Measurements from ENCODE around the gene ZNF75A.

The ZNF75A gene

GRCh38 chr16:3285131-3285530 lies 20.2 kb upstream of the ZNF75A start:
- peaks cover 10 to 41% (median 39%) of the 10 kb centered on the region in 5 donors for H3K36me3 ChIP-seq (ENCODE audit: control insufficient read depth in 5 of 5, insufficient read depth in 5 of 5, low read length in 5 of 5)
- H3K4me3 ChIP-seq (ENCODE audit: low read depth in 1 of 5, low read length in 5 of 5): peak overlapping the region; percentile 75 to 94 (median 89)
- peaks cover 18 to 46% (median 26%) of the 10 kb centered on the region in 5 donors for H3K9me3 ChIP-seq (ENCODE audit: control insufficient read depth in 5 of 5, low read length in 5 of 5)
- no peak overlapping the region for H3K27ac ChIP-seq (ENCODE audit: low read depth, low read length)
- H3K9ac ChIP-seq (ENCODE audit: low read length in 5 of 5): no peak overlapping the region
- H3K27me3 ChIP-seq (ENCODE audit: control insufficient read depth in 5 of 5, insufficient read depth in 4 of 5, low read length in 5 of 5): no peaks in the 10 kb centered on the region
- H3K4me1 ChIP-seq (ENCODE audit: control insufficient read depth in 5 of 5, insufficient read depth in 5 of 5, low read length in 5 of 5): peaks cover 10 to 36% (median 27%) of the 10 kb centered on the region in 5 donors

- H3K4me1 ChIP-seq (ENCODE audit: control insufficient read depth in 5 of 5, insufficient read depth in 5 of 5, low read length in 5 of 5): peaks cover 0 to 11% (median 8%) of the 10 kb centered on the region in 5 donors
- H3K36me3 ChIP-seq (ENCODE audit: control insufficient read depth in 5 of 5, insufficient read depth in 5 of 5, low read length in 5 of 5): peaks cover 18 to 71% (median 63%) of the 10 kb centered on the region in 5 donors
- H3K9ac ChIP-seq (ENCODE audit: low read length in 5 of 5): no peak overlapping the region
- H3K9me3 ChIP-seq (ENCODE audit: control insufficient read depth in 5 of 5, low read length in 5 of 5): peaks cover 56 to 85% (median 74%) of the 10 kb centered on the region in 5 donors
- no peak overlapping the region for H3K27ac ChIP-seq (ENCODE audit: low read depth, low read length)
- H3K27me3 ChIP-seq (ENCODE audit: control insufficient read depth in 5 of 5, insufficient read depth in 4 of 5, low read length in 5 of 5): no peaks in the 10 kb centered on the region
- peak overlapping the region; percentile 14 to 59 (median 45) for H3K4me3 ChIP-seq (ENCODE audit: low read depth in 1 of 5, low read length in 5 of 5)
Measured at GRCh38 chr16:3289998-3290673, 15.2 kb upstream of the ZNF75A start.

GRCh38 chr16:3292604-3293003 lies 12.7 kb upstream of the ZNF75A start:
- Histone ChIP-seq H3K36me3 (ENCODE audit: control insufficient read depth in 5 of 5, insufficient read depth in 5 of 5, low read length in 5 of 5) (peaks cover 12 to 54% (median 46%) of the 10 kb centered on the region in 5 donors), H3K9ac (ENCODE audit: low read length in 5 of 5) (no peak overlapping the region), H3K27ac (ENCODE audit: low read depth, low read length) (no peak overlapping the region), H3K4me3 (ENCODE audit: low read depth in 1 of 5, low read length in 5 of 5) (peak overlapping the region in 4 of 5 donors; percentile 9 to 40 (median 12)), H3K9me3 (ENCODE audit: control insufficient read depth in 5 of 5, low read length in 5 of 5) (peaks cover 63 to 82% (median 78%) of the 10 kb centered on the region in 5 donors), H3K27me3 (ENCODE audit: control insufficient read depth in 5 of 5, insufficient read depth in 4 of 5, low read length in 5 of 5) (no peaks in the 10 kb centered on the region), H3K4me1 (ENCODE audit: control insufficient read depth in 5 of 5, insufficient read depth in 5 of 5, low read length in 5 of 5) (peaks cover 0 to 7% (median 4%) of the 10 kb centered on the region in 5 donors)

- Histone ChIP-seq H3K9me3 (ENCODE audit: control insufficient read depth in 5 of 5, low read length in 5 of 5) (peaks cover 56 to 83% (median 76%) of the 10 kb centered on the region in 5 donors), H3K27ac (ENCODE audit: low read depth, low read length) (no peak overlapping the region), H3K36me3 (ENCODE audit: control insufficient read depth in 5 of 5, insufficient read depth in 5 of 5, low read length in 5 of 5) (peaks cover 20 to 39% (median 30%) of the 10 kb centered on the region in 5 donors), H3K9ac (ENCODE audit: low read length in 5 of 5) (no peak overlapping the region), H3K27me3 (ENCODE audit: control insufficient read depth in 5 of 5, insufficient read depth in 4 of 5, low read length in 5 of 5) (no peaks in the 10 kb centered on the region), H3K4me3 (ENCODE audit: low read depth in 1 of 5, low read length in 5 of 5) (peak overlapping the region in 3 of 5 donors; percentile 17 to 51 (median 34)), H3K4me1 (ENCODE audit: control insufficient read depth in 5 of 5, insufficient read depth in 5 of 5, low read length in 5 of 5) (peaks cover 0 to 7% (median 4%) of the 10 kb centered on the region in 5 donors)
Measured at GRCh38 chr16:3295209-3295608, 10.1 kb upstream of the ZNF75A start.

GRCh38 chr16:3295783-3296182 lies 9.5 kb upstream of the ZNF75A start:
- Histone ChIP-seq H3K27me3 (ENCODE audit: control insufficient read depth in 5 of 5, insufficient read depth in 4 of 5, low read length in 5 of 5) (no peaks in the 10 kb centered on the region), H3K36me3 (ENCODE audit: control insufficient read depth in 5 of 5, insufficient read depth in 5 of 5, low read length in 5 of 5) (peaks cover 20 to 36% (median 25%) of the 10 kb centered on the region in 5 donors), H3K4me3 (ENCODE audit: low read depth in 1 of 5, low read length in 5 of 5) (peak overlapping the region in 3 of 5 donors; percentile 2 to 43 (median 34)), H3K9ac (ENCODE audit: low read length in 5 of 5) (no peak overlapping the region), H3K4me1 (ENCODE audit: control insufficient read depth in 5 of 5, insufficient read depth in 5 of 5, low read length in 5 of 5) (peaks cover 0 to 7% (median 4%) of the 10 kb centered on the region in 5 donors), H3K27ac (ENCODE audit: low read depth, low read length) (no peak overlapping the region), H3K9me3 (ENCODE audit: control insufficient read depth in 5 of 5, low read length in 5 of 5) (peaks cover 55 to 83% (median 75%) of the 10 kb centered on the region in 5 donors)

- peaks cover 28 to 63% (median 49%) of the 10 kb centered on the region in 5 donors for H3K9me3 ChIP-seq (ENCODE audit: control insufficient read depth in 5 of 5, low read length in 5 of 5)
- peaks cover 18 to 39% (median 24%) of the 10 kb centered on the region in 5 donors for H3K36me3 ChIP-seq (ENCODE audit: control insufficient read depth in 5 of 5, insufficient read depth in 5 of 5, low read length in 5 of 5)
- H3K27ac ChIP-seq (ENCODE audit: low read depth, low read length): no peak overlapping the region
- peaks cover 0 to 24% (median 19%) of the 10 kb centered on the region in 5 donors for H3K4me1 ChIP-seq (ENCODE audit: control insufficient read depth in 5 of 5, insufficient read depth in 5 of 5, low read length in 5 of 5)
- peak overlapping the region in 4 of 5 donors; percentile 79 to 94 (median 89) for H3K9ac ChIP-seq (ENCODE audit: low read length in 5 of 5)
- H3K4me3 ChIP-seq (ENCODE audit: low read depth in 1 of 5, low read length in 5 of 5): peak overlapping the region; percentile 77 to 93 (median 91)
- no peaks in the 10 kb centered on the region for H3K27me3 ChIP-seq (ENCODE audit: control insufficient read depth in 5 of 5, insufficient read depth in 4 of 5, low read length in 5 of 5)
Measured at GRCh38 chr16:3304370-3304769, 927 bp upstream of the ZNF75A start.

- Histone ChIP-seq H3K4me1 (ENCODE audit: control insufficient read depth in 5 of 5, insufficient read depth in 5 of 5, low read length in 5 of 5) (peaks cover 0 to 24% (median 19%) of the 10 kb centered on the region in 5 donors), H3K9me3 (ENCODE audit: control insufficient read depth in 5 of 5, low read length in 5 of 5) (peaks cover 17 to 63% (median 48%) of the 10 kb centered on the region in 5 donors), H3K27me3 (ENCODE audit: control insufficient read depth in 5 of 5, insufficient read depth in 4 of 5, low read length in 5 of 5) (no peaks in the 10 kb centered on the region), H3K36me3 (ENCODE audit: control insufficient read depth in 5 of 5, insufficient read depth in 5 of 5, low read length in 5 of 5) (peaks cover 9 to 26% (median 14%) of the 10 kb centered on the region in 5 donors), H3K27ac (ENCODE audit: low read depth, low read length) (peak overlapping the region; percentile 84), H3K4me3 (ENCODE audit: low read depth in 1 of 5, low read length in 5 of 5) (peak overlapping the region; percentile 80 to 93 (median 91)), H3K9ac (ENCODE audit: low read length in 5 of 5) (peak overlapping the region in 4 of 5 donors; percentile 79 to 94 (median 89))
Measured at GRCh38 chr16:3306078-3306477, 781 bp downstream of the ZNF75A start.

- peaks cover 19 to 52% (median 40%) of the 10 kb centered on the region in 5 donors for H3K36me3 ChIP-seq (ENCODE audit: control insufficient read depth in 5 of 5, insufficient read depth in 5 of 5, low read length in 5 of 5)
- H3K4me1 ChIP-seq (ENCODE audit: control insufficient read depth in 5 of 5, insufficient read depth in 5 of 5, low read length in 5 of 5): peaks cover 0 to 1% (median 0%) of the 10 kb centered on the region in 5 donors
- peak overlapping the region in 1 of 5 donors; percentile 17 for H3K4me3 ChIP-seq (ENCODE audit: low read depth in 1 of 5, low read length in 5 of 5)
- peaks cover 45 to 97% (median 86%) of the 10 kb centered on the region in 5 donors for H3K9me3 ChIP-seq (ENCODE audit: control insufficient read depth in 5 of 5, low read length in 5 of 5)
- no peak overlapping the region for H3K27ac ChIP-seq (ENCODE audit: low read depth, low read length)
- H3K9ac ChIP-seq (ENCODE audit: low read length in 5 of 5): no peak overlapping the region
- no peaks in the 10 kb centered on the region for H3K27me3 ChIP-seq (ENCODE audit: control insufficient read depth in 5 of 5, insufficient read depth in 4 of 5, low read length in 5 of 5)
Measured at GRCh38 chr16:3311496-3311895, 6.2 kb downstream of the ZNF75A start.

- Histone ChIP-seq H3K4me1 (ENCODE audit: control insufficient read depth in 5 of 5, insufficient read depth in 5 of 5, low read length in 5 of 5) (no peaks in the 10 kb centered on the region), H3K27me3 (ENCODE audit: control insufficient read depth in 5 of 5, insufficient read depth in 4 of 5, low read length in 5 of 5) (no peaks in the 10 kb centered on the region), H3K9ac (ENCODE audit: low read length in 5 of 5) (no peak overlapping the region), H3K27ac (ENCODE audit: low read depth, low read length) (no peak overlapping the region), H3K4me3 (ENCODE audit: low read depth in 1 of 5, low read length in 5 of 5) (peak overlapping the region; percentile 19 to 56 (median 52)), H3K9me3 (ENCODE audit: control insufficient read depth in 5 of 5, low read length in 5 of 5) (peaks cover 58 to 100% (median 93%) of the 10 kb centered on the region in 5 donors), H3K36me3 (ENCODE audit: control insufficient read depth in 5 of 5, insufficient read depth in 5 of 5, low read length in 5 of 5) (peaks cover 33 to 48% (median 41%) of the 10 kb centered on the region in 5 donors)
Measured at GRCh38 chr16:3317315-3317999, 12.2 kb downstream of the ZNF75A start.
